IPS-18a (cell line): ENCODE data around the gene UBE2M.
"Not testable (repeated sequence)": the region's sequence is repeated elsewhere in the genome, so short reads cannot be mapped to it uniquely, and the experiment has no call there.

Experiments
- H3K27ac ChIP-seq: one replicate; pipeline ENCODE4 v1.5.1; 2013; ENCODE audit warnings: low read length
- H3K27me3 ChIP-seq: one replicate; pipeline ENCODE4 v1.6.1; 2013; ENCODE audit warnings: mild to moderate bottlenecking, low read length; ENCODE audit not compliant: control insufficient read depth, insufficient read depth
- H3K36me3 ChIP-seq: one replicate; pipeline ENCODE4 v1.6.1; 2013; ENCODE audit warnings: low read depth, low read length; ENCODE audit not compliant: control insufficient read depth
- H3K4me1 ChIP-seq: one replicate; pipeline ENCODE4 v1.6.1; 2013; ENCODE audit warnings: low read depth, low read length; ENCODE audit not compliant: control insufficient read depth
- H3K4me3 ChIP-seq: one replicate; pipeline ENCODE4 v1.5.1; 2013; ENCODE audit warnings: low read length
- H3K9ac ChIP-seq: one replicate; pipeline ENCODE4 v1.6.1; 2013; ENCODE audit warnings: mild to moderate bottlenecking, low read length, moderate library complexity
- H3K9me3 ChIP-seq: one replicate; pipeline ENCODE4 v1.6.1; 2013; ENCODE audit warnings: low read depth, low read length; ENCODE audit not compliant: control insufficient read depth

The UBE2M gene

DNA sequence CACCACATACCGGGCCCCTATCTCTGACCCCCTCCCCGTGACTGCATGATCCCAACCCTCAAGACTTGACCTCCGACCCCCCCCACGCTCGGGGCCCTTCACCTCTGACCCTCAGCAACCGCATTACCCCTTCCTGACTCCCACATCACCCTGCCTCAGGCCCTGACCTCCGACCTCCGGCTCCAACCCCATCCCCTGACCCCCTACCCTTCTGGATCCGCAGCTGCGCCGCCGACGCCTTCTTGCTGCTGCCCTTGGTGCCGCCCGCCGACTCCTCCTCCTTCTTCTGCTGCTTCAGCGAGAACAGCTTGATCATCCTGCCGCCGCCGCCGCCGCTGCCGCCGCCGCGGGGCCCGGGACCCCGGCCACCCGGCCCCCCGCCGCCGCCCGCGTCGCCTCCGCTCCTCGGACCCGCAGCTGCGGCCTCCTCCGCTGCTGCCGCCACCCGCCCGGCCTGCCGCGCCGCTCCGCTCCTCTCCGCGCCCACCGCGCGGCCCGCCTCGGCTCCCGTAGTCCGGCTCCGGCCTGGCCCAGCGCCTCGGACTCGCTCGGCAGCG is at the start of gene UBE2M:
TSS of gene UBE2M (minus strand) at position 546 of the 557 bp plus-strand sequence. CDS start at position 316, 230 bp downstream.
- Histone ChIP-seq H3K9me3 (no peaks in the 10 kb centered on the region), H3K27me3 (no peaks in the 10 kb centered on the region), H3K36me3 (peaks cover 12% of the 10 kb centered on the region), H3K9ac (peak within 1 kb of the TSS; percentile 98), H3K27ac (peak within 1 kb of the TSS; percentile 98), H3K4me1 (peaks cover 9% of the 10 kb centered on the region), H3K4me3 (peak within 1 kb of the TSS; percentile 92)

DNA sequence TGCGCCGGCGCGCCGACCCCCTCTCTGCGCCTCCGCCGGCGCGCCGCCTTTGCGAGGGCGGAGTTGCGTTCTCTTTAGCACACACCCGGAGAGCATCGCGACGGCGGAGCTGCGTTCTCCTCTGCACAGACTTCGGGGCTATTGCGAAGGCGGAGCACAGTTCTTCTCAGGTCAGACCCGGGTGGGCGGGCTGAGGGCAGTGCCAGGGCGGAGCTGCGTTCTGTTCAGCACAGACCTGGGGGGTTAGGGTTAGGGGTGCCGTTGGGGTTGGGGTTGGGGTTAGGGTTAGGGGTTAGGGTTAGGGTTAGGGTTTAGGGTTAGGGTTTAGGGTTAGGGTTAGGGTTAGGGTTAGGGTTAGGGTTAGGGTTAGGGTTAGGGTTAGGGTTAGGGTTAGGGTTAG is 48.8 kb upstream of the UBE2M start:
- not testable (repeated sequence) for H3K27me3 ChIP-seq, H3K4me3 ChIP-seq, H3K36me3 ChIP-seq, H3K9me3 ChIP-seq, H3K4me1 ChIP-seq, H3K9ac ChIP-seq, H3K27ac ChIP-seq

DNA sequence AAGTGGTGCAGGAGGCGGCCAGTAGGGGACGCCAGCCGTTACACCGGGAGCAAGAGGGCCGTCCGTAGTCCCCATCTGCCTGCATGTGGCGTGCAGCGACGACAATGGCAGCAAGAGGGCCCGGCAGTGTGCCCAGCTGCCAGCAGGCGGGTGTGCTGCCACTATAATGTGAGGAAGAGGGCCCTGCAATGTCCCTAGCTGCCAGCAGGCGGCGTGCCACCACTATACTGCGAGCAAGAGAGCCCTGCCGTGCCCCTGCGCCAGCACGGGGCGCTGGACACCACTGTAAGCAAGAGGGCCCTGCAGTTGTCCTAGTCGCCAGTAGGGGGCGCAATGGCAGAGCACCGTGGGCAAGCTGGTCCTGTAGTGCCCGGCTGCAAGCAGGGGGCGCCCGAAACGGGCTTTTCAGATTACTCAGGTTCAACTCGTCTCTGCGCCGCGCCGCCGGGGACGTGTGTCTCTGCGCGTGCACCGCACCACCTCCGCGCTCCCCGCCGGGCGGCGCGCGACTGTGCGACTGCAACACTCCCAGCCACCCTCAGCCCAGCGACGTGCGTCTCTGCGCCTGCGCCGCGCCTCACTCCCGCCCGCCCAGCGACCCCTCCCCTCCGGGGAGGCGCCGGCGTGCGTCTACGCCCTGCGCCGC is 48.0 kb upstream of the UBE2M start:
- H3K4me1 ChIP-seq, H3K36me3 ChIP-seq, H3K27me3 ChIP-seq, H3K4me3 ChIP-seq, H3K9me3 ChIP-seq, H3K27ac ChIP-seq, H3K9ac ChIP-seq: not testable (repeated sequence)

DNA sequence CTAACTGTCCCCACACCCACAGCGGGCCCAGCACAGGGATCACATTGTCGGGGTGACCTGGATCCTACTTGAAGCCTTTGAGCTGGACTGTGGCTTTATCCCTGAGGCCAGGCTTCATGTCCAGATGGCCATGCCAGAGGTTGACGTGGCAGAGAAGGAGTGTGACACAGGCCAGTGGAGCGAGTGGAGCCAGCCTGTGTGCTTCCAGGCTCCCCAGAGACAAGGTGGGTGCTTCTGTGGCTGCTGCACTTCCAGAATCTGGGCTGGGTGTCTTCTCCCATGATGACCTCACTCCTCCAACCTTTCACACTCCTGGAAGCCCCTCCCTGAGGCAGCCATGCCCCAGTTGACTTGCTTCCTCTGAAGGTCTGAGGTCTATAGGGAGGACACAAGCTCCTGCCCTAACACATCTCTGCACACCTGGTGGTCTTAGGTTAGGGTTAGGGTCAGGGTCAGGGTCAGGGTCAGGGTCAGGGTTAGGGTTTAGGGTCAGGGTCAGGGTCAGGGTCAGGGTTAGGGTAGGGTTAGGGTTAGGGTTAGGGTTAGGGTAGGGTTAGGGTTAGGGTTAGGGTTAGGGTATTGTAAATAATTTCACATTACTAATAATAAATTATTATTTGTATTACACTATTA is 27.8 kb upstream of the UBE2M start:
- H3K9ac ChIP-seq: no peak overlapping the region
- no peak overlapping the region for H3K27ac ChIP-seq
- H3K36me3 ChIP-seq: peaks cover 3% of the 10 kb centered on the region
- no peak overlapping the region for H3K4me3 ChIP-seq
- H3K9me3 ChIP-seq: no peaks in the 10 kb centered on the region
- H3K27me3 ChIP-seq: no peaks in the 10 kb centered on the region
- H3K4me1 ChIP-seq: no peaks in the 10 kb centered on the region

DNA sequence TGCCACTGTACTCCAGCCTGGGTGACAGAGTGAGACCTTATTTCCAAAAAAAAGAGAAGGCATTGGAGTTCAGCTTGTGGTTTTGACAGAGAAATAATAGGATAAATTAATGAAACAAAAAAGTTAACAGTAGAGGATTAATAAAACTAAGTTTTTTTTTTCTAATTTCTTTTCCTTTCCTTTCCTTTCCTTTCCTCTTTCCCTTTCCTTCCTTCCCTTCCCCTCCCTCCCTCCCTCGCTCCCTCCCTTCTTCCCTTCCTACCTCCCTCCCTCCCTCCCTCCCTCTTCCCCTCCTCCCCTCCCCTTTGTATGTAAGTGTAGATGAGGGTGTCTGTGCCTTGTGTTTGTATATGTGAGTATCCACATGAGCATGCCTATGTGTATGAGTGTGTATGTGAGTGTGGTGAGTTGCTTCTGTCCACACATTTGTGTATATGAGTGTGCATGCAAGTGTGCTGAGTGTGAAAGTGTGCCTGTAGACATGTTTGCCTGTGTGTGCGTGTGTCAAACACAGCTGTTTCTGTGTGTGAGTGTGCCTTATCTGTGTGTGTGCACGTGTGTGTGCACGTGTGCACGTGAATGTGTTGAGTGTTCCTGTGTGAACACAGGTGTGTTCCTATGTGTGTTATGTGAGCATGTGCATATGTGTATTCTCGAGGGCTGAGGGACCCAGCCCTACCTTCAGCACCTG is 27.2 kb upstream of the UBE2M start:
- Histone ChIP-seq H3K9ac (no peak overlapping the region), H3K36me3 (peaks cover 3% of the 10 kb centered on the region), H3K27me3 (no peaks in the 10 kb centered on the region), H3K4me1 (no peaks in the 10 kb centered on the region), H3K9me3 (no peaks in the 10 kb centered on the region), H3K4me3 (no peak overlapping the region), H3K27ac (no peak overlapping the region)

DNA sequence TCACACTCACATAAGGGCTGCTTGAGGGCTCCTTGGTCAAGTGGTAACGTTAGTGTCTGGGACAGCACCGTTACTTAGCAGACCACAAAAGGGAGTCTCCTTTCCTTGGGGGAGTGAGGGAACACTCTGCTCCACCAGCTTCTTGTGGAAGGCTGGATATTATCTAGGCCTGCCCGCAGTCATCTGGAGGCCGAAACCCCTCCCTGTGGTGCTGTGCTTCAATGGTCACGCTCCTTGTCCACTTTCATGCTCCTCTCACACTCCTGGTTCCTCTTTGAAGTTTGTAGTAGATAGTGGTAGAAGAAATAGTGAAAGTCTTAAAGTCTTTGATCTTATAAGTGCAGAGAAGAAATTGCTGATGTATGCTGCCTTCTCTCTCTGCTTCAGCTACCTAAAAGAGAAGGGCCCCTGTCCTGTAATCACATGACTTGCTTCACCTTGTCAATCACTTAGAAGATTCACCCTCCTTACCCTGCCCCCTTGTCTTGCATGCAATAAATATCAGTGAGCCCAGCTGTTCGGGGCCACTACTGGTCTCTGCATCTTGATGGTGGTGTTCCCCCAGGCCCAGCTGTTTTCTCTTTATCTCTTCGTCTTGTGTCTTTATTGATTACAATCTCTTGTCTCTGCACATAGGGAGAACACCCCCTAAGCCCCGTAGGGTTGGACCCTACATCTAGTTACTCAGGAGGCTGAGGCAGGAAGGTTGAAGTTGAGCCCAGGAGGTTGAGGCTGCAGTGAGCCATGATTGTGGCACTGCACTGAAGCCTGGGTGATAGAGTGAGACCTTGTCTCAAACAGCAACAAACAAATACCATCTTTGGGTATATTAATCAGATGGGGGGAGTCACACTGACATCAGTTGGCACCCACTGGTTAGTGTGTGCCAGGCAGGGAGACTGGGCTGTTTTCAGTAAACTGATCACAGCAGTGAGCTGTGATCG is 26.4 kb upstream of the UBE2M start:
- Histone ChIP-seq H3K27me3 (no peaks in the 10 kb centered on the region), H3K9me3 (no peaks in the 10 kb centered on the region), H3K4me1 (no peaks in the 10 kb centered on the region), H3K36me3 (peaks cover 3% of the 10 kb centered on the region), H3K4me3 (no peak overlapping the region), H3K27ac (no peak overlapping the region), H3K9ac (no peak overlapping the region)

DNA sequence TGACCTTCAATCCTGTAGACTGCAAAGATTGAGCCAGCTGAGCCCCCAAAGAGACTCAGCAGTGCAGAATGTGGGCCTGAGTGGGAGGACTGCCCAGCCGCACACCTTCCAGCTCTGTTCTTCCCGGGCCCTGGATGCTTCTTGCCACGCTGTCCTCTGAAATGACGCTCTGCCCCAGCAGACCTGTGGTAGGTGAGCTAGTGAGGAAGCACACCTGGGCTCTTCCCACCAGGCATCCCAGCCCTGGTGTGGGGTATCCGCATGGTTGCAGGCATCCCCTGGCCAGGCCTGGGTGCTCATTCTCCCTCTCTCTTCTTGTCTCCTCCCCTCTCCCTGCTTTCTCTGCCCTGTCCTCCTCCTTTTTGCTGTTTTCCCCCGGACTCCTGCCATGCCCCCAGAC is 24.6 kb upstream of the UBE2M start:
- H3K36me3 ChIP-seq: peaks cover 3% of the 10 kb centered on the region
- H3K9me3 ChIP-seq: no peaks in the 10 kb centered on the region
- no peaks in the 10 kb centered on the region for H3K27me3 ChIP-seq
- H3K4me3 ChIP-seq: no peak overlapping the region
- H3K9ac ChIP-seq: no peak overlapping the region
- H3K4me1 ChIP-seq: no peaks in the 10 kb centered on the region
- no peak overlapping the region for H3K27ac ChIP-seq

DNA sequence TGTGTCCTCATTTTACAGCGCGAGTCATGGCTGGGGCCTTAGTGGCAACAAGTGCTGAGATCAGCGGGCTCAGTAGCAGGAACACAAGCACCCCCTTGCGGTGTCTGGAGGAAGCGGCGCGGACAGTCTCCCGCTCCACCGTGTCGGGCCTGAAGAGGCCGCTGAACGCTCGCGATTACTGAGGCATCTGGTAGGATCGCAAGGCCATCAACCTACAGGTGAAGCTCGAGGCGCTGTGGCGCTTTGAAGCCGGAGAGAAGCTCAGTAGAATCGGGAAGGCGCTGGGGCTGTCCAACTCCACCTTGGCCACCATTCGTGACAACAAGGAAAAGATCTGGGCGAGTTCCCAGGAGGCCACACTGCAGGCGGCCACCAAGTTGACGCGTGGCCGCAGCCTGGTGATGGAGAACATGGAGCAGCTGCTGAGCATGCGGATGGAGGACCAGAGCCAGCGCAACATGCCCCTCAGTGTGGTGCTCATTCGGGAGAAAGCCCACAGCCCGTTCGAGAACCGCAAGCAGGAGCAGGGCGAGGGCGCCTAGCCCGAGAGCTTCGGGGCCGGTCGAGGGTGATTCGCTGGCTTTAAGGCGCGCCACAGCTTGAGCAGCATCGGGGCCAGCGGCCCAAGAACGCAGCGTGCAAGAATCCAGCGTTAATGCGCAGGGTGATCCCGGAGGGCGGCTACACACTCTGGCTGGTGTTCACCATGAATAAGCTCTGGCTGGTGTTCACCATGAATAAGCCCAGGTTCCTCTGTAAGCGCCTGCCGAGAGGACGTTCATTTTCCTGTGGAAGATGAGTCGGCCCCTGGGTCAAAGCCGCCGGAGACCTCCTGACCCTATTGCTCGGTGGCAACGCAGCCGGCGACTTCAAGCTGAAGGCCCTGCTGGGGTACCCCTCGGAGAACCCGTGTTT is 23.1 kb upstream of the UBE2M start:
- H3K27me3 ChIP-seq: no peaks in the 10 kb centered on the region
- H3K27ac ChIP-seq: no peak overlapping the region
- no peaks in the 10 kb centered on the region for H3K4me1 ChIP-seq
- peaks cover 3% of the 10 kb centered on the region for H3K36me3 ChIP-seq
- no peak overlapping the region for H3K4me3 ChIP-seq
- no peaks in the 10 kb centered on the region for H3K9me3 ChIP-seq
- H3K9ac ChIP-seq: no peak overlapping the region

DNA sequence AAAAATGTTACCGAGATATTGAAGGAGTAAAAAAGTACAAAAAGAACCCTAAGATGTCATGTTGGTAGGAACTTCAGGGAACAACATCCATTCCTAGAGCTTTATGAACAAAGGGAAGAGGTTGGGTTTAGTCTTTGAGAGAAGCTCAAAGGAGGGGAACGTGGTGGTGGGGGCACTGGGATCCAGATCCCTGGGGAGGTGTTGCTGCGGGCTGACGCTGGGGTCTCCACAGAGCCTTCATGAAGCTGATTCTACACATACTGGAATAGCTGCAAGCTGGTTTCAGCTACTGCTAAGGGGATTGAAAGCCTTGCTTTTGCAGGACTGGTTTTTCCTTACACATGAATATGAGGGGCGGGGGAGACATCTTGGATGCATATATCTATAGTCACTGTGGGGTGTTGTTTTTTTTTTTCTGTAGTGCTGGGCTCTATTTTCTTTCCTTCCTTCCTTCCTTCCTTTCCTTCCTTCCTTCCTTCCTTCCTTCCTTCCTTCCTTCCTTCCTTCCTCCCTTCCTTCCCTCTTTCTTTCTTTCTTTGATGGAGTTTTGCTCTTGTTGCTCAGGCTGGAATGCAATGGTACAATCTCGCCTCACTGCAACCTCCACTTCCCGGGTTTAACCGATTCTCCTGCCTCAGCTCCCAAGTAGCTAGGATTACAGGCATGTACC is 21.2 kb upstream of the UBE2M start:
- H3K4me3 ChIP-seq: no peak overlapping the region
- H3K27me3 ChIP-seq: no peaks in the 10 kb centered on the region
- no peaks in the 10 kb centered on the region for H3K9me3 ChIP-seq
- no peak overlapping the region for H3K9ac ChIP-seq
- no peak overlapping the region for H3K27ac ChIP-seq
- no peaks in the 10 kb centered on the region for H3K4me1 ChIP-seq
- H3K36me3 ChIP-seq: peaks cover 3% of the 10 kb centered on the region
